Mesenchymal stem cell (in vitro differentiated cells and primary cell): ENCODE results near the gene PRAMEF15.
"Not testable (repeated sequence)": the region's sequence is repeated elsewhere in the genome, so short reads cannot be mapped to it uniquely, and the experiment has no call there.

ENCODE experiments used
- DNase-seq: peaks from one replicate; pipeline ENCODE4 v3.0.0-alpha.2; 2013
- H2AFZ ChIP-seq: one replicate; pipeline ENCODE4 v1.6.1; 2013; ENCODE audit warnings: low read depth, mild to moderate bottlenecking, control low read depth, inconsistent platforms, low read length, moderate library complexity
- H2AK5ac ChIP-seq: 2 replicates; pipeline ENCODE4 v1.6.1; 2013; ENCODE audit warnings: low read length, moderate library complexity, mild to moderate bottlenecking, inconsistent platforms; ENCODE audit not compliant: severe bottlenecking
- H2BK120ac ChIP-seq: one replicate; pipeline ENCODE4 v1.6.1; 2013; ENCODE audit warnings: low read depth, mild to moderate bottlenecking, inconsistent platforms, low read length, moderate library complexity
- H2BK12ac ChIP-seq, 2 experiments: one replicate each; pipeline ENCODE4 v1.6.1; 2013; ENCODE audit warnings: inconsistent platforms in 2 of 2, low read length in 2 of 2, mild to moderate bottlenecking in 2 of 2, moderate library complexity in 2 of 2, control low read depth in 1 of 2
- H2BK15ac ChIP-seq: one replicate; pipeline ENCODE4 v1.6.1; 2013; ENCODE audit warnings: mild to moderate bottlenecking, low read depth, inconsistent platforms; ENCODE audit not compliant: poor library complexity, severe bottlenecking
- H2BK5ac ChIP-seq: 2 replicates; pipeline ENCODE4 v1.6.1; 2013; ENCODE audit warnings: low read depth, mild to moderate bottlenecking, low read length, control low read depth, inconsistent platforms; ENCODE audit not compliant: poor library complexity, severe bottlenecking
- H3K14ac ChIP-seq, 2 experiments: one replicate each; pipeline ENCODE4 v1.6.1; 2013; ENCODE audit warnings: inconsistent platforms in 2 of 2, low read length in 2 of 2, control low read depth in 1 of 2, mild to moderate bottlenecking in 1 of 2, moderate library complexity in 1 of 2
- H3K18ac ChIP-seq, 2 experiments: one replicate each; pipeline ENCODE4 v1.6.1; 2013; ENCODE audit warnings: inconsistent platforms in 2 of 2, low read length in 2 of 2, control low read depth in 1 of 2, low read depth in 1 of 2, mild to moderate bottlenecking in 1 of 2
- H3K23ac ChIP-seq, 2 experiments: one replicate each; pipeline ENCODE4 v1.6.1; 2013; ENCODE audit warnings: inconsistent platforms in 2 of 2, low read length in 2 of 2, mild to moderate bottlenecking in 2 of 2, moderate library complexity in 2 of 2, control low read depth in 1 of 2
- H3K27ac ChIP-seq: 2 replicates; pipeline ENCODE4 v1.5.1; 2013; ENCODE audit warnings: mild to moderate bottlenecking, moderate library complexity, low read length, control low read depth, inconsistent platforms; ENCODE audit not compliant: poor library complexity, severe bottlenecking
- H3K27me3 ChIP-seq, 2 experiments: 2 replicates each; pipeline versions ENCODE4 v1.6.1 to v1.7.0; 2013; ENCODE audit warnings: low read length in 2 of 2, mild to moderate bottlenecking in 2 of 2, moderate library complexity in 2 of 2, control low read depth in 1 of 2, inconsistent platforms in 1 of 2; ENCODE audit not compliant: control insufficient read depth in 1 of 2, insufficient read depth in 1 of 2
- H3K36me3 ChIP-seq, 2 experiments: 2 replicates each; pipeline versions ENCODE4 v1.6.1 to v1.7.0; 2013; ENCODE audit warnings: low read length in 2 of 2, control low read depth in 1 of 2, inconsistent platforms in 1 of 2, low read depth in 1 of 2, mild to moderate bottlenecking in 1 of 2; ENCODE audit not compliant: insufficient read depth in 2 of 2, control insufficient read depth in 1 of 2
- H3K4ac ChIP-seq, 2 experiments: one replicate each; pipeline ENCODE4 v1.6.1; 2013; ENCODE audit warnings: inconsistent platforms in 2 of 2, low read length in 2 of 2, mild to moderate bottlenecking in 2 of 2, moderate library complexity in 2 of 2, control low read depth in 1 of 2, low read depth in 1 of 2
- H3K4me1 ChIP-seq: 2 replicates; pipeline ENCODE4 v1.6.1; 2013; ENCODE audit warnings: low read depth, low read length, control low read depth; ENCODE audit not compliant: control insufficient read depth, insufficient read depth
- H3K4me2 ChIP-seq: 2 replicates; pipeline ENCODE4 v1.6.1; 2013; ENCODE audit warnings: low read length, mild to moderate bottlenecking, inconsistent platforms; ENCODE audit not compliant: poor library complexity, severe bottlenecking
- H3K4me3 ChIP-seq, 2 experiments: 2 replicates each; pipeline versions ENCODE4 v1.5.1 to v1.7.0; 2013; ENCODE audit warnings: low read length in 2 of 2, mild to moderate bottlenecking in 2 of 2, control low read depth in 1 of 2, low read depth in 1 of 2; ENCODE audit not compliant: insufficient read depth in 1 of 2
- H3K79me1 ChIP-seq: replicated peaks from 2 replicates; pipeline ENCODE4 v1.6.1; 2013; ENCODE audit warnings: mild to moderate bottlenecking, control low read depth, low read length, inconsistent platforms; ENCODE audit not compliant: poor library complexity, severe bottlenecking
- H3K9ac ChIP-seq: 2 replicates; pipeline ENCODE4 v1.7.0; 2013; ENCODE audit warnings: mild to moderate bottlenecking, low read length, moderate library complexity
- H3K9me3 ChIP-seq: 2 replicates; pipeline ENCODE4 v1.7.0; 2013; ENCODE audit warnings: mild to moderate bottlenecking, low read length; ENCODE audit not compliant: control insufficient read depth
- H4K8ac ChIP-seq: one replicate; pipeline ENCODE4 v1.6.1; 2013; ENCODE audit warnings: inconsistent platforms, mild to moderate bottlenecking, low read length, moderate library complexity
- H4K91ac ChIP-seq: one replicate; pipeline ENCODE4 v1.6.1; 2013; ENCODE audit warnings: mild to moderate bottlenecking, low read length, inconsistent platforms
- WGBS: methylation state at CpG from one replicate; pipeline ENCODE4 v1.1.7; 2013; ENCODE audit warnings: mixed read lengths; 5-methylcytosine and 5-hydroxymethylcytosine counted together

Gene PRAMEF15

GRCh38 chr1:13303239-13303638 lies 12.1 kb upstream of the PRAMEF15 start, which contains the start of gene PRAMEF33:
Gene PRAMEF33, plus strand, starts transcription at chr1:13303539. Its CDS starts 2,416 bp downstream, at chr1:13305955.
- H3K4me2 ChIP-seq, H3K9ac ChIP-seq, H3K4me1 ChIP-seq, H4K91ac ChIP-seq, H3K79me1 ChIP-seq, DNase-seq, H2BK5ac ChIP-seq, H3K9me3 ChIP-seq, H4K8ac ChIP-seq, H3K4ac ChIP-seq, H3K27me3 ChIP-seq, H2BK120ac ChIP-seq, H2AFZ ChIP-seq, H2BK15ac ChIP-seq, H3K4me3 ChIP-seq, H3K18ac ChIP-seq, H3K14ac ChIP-seq, H2BK12ac ChIP-seq, H2AK5ac ChIP-seq, H3K23ac ChIP-seq, H3K36me3 ChIP-seq, H3K27ac ChIP-seq: not testable (repeated sequence)
- no CpG with 5 or more reads among the region's 1 CpG for WGBS

- not testable (repeated sequence) for H2BK120ac ChIP-seq, H2AK5ac ChIP-seq, H2BK12ac ChIP-seq
Observed at GRCh38 chr1:13342496-13342895, 27.1 kb downstream of the PRAMEF15 start.

GRCh38 chr1:13347034-13347433 lies 31.7 kb downstream of the PRAMEF15 start, which contains the start of gene PRAMEF14:
Gene PRAMEF14, minus strand, starts transcription at chr1:13347134. Its CDS starts 1,820 bp downstream, at chr1:13345314.
- not testable (repeated sequence) for H3K27ac ChIP-seq, H2BK5ac ChIP-seq, H4K91ac ChIP-seq, H3K36me3 ChIP-seq, H3K14ac ChIP-seq, H2BK15ac ChIP-seq, H3K79me1 ChIP-seq, H3K23ac ChIP-seq, H3K4me3 ChIP-seq, H2AFZ ChIP-seq, H3K27me3 ChIP-seq, H3K4me2 ChIP-seq, DNase-seq, H2BK12ac ChIP-seq, H4K8ac ChIP-seq, H2AK5ac ChIP-seq, H3K4me1 ChIP-seq, H3K4ac ChIP-seq, H3K9me3 ChIP-seq, H3K9ac ChIP-seq, H3K18ac ChIP-seq, H2BK120ac ChIP-seq
- WGBS: no CpG with 5 or more reads among the region's 7 CpGs

More at GRCh38 chr1:13342496-13342895, 27.1 kb downstream of the PRAMEF15 start:
- not testable (repeated sequence) for H3K4me1 ChIP-seq, H2BK15ac ChIP-seq, H2BK5ac ChIP-seq, H3K9me3 ChIP-seq, H3K9ac ChIP-seq, H3K4me2 ChIP-seq, H3K23ac ChIP-seq, H3K14ac ChIP-seq, H2AFZ ChIP-seq, H3K27me3 ChIP-seq, H3K36me3 ChIP-seq, H3K4ac ChIP-seq, DNase-seq, H3K18ac ChIP-seq, H4K8ac ChIP-seq, H4K91ac ChIP-seq, H3K4me3 ChIP-seq, H3K79me1 ChIP-seq, H3K27ac ChIP-seq
- WGBS: 82% methylated on average over 7 of the region's 8 CpGs

- 100% methylated on average over 2 of the region's 8 CpGs for WGBS
- H2AK5ac ChIP-seq: not testable (repeated sequence)
Observed at GRCh38 chr1:13353476-13353875, 38.1 kb downstream of the PRAMEF15 start.

More at GRCh38 chr1:13353476-13353875, 38.1 kb downstream of the PRAMEF15 start:
- H3K27me3 ChIP-seq, H3K23ac ChIP-seq, H3K4me3 ChIP-seq, H2AFZ ChIP-seq, H3K36me3 ChIP-seq, H2BK15ac ChIP-seq, H3K4me2 ChIP-seq, H3K9me3 ChIP-seq, H4K91ac ChIP-seq, H3K9ac ChIP-seq, H2BK5ac ChIP-seq, H3K14ac ChIP-seq, H4K8ac ChIP-seq, H3K18ac ChIP-seq, H3K4me1 ChIP-seq, H3K27ac ChIP-seq, H3K4ac ChIP-seq, H2BK12ac ChIP-seq, H3K79me1 ChIP-seq, H2BK120ac ChIP-seq: not testable (repeated sequence)
- DNase-seq: peak; percentile 0
